Hematopoietic multipotent progenitor cell treated with erythropoietin and hydrocortisone succinate and interleukin-3 and kit ligand, for 17 days (in vitro differentiated cells): ENCODE data around the gene TMEM222.
"Not testable (repeated sequence)": the region's sequence is repeated elsewhere in the genome, so short reads cannot be mapped to it uniquely, and the experiment has no call there.

ENCODE experiments used
- DNase-seq: peaks from one replicate; pipeline ENCODE4 v3.0.0-alpha.2; 2015; ENCODE audit warnings: low spot score

The TMEM222 gene, protein sequence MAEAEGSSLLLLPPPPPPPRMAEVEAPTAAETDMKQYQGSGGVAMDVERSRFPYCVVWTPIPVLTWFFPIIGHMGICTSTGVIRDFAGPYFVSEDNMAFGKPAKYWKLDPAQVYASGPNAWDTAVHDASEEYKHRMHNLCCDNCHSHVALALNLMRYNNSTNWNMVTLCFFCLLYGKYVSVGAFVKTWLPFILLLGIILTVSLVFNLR

DNA sequence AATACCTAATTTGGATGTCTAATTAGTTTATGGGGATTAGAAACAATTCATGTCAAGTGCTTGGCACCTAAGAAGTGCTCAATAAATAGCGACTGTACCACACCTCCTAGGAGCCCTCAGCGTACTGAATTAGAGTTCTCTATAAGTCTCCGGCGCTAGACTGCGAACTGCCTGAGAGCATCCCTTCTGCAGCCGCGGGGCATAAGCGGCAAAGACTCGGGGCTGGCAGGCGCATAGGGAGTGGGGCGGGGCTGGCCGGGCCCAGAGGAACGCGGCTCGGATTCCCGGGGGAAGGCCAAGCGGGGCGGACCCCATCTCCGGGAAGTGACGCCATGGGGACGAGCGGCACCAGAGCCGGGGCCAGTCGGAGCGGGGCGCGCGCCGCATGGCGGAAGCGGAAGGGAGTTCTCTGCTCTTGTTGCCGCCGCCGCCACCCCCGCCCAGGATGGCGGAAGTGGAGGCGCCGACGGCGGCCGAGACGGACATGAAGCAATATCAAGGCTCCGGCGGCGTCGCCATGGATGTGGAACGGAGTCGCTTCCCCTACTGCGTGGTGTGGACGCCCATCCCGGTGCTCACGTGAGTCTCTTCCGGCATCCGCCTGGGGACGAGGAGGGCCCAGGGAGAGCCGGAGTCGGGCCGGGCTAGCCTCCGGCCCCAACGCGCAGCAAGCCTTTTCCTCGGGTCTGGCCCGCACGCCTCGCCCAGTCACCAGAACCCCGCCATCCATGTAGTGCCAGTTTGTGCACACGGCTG, at the start of gene TMEM222:
TMEM222 (plus strand) TSS at position 351 of the 756 bp plus-strand sequence; CDS start at position 386, 35 bp downstream.
- DNase-seq: peak; percentile 95

DNA sequence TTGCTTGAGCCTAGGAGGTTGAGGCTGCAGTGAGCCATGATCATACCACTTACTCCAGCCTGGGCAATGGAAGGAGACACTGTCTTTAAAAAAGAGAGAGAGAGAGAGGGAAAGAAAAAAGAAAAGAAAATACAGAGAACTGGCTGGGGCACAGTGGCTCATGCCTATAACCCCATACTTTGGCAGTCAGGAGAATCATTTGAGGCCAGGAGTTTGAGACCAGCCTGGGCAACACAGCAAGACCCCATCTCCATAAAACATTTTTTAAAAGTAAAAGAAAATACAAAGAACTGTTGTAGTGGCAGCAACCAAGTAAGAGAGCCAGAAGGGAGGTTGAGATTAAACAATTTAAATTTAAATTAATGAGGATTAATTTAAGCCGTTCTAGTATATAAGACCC, 47.8 kb upstream of the TMEM222 start:
- DNase-seq: no peak

DNA sequence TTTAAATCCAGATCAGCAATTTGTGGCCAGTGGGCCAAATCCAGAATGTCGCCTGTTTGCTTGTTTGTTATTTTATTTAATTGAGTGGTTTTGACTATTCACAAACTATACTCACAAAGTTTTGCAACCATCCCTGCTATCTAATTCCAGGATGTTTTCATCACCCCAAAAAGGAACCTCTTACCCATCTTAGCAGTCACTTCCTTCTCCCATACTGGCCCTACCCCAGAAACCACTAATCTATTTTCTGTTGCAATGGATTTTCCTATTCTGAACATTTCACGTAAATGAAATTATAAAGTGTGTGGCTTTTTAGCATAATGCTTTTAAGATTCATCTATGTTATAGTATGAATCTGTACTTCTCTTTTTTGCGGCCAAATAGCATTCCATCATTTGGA, 46.3 kb upstream of the TMEM222 start:
- DNase-seq: no peak

DNA sequence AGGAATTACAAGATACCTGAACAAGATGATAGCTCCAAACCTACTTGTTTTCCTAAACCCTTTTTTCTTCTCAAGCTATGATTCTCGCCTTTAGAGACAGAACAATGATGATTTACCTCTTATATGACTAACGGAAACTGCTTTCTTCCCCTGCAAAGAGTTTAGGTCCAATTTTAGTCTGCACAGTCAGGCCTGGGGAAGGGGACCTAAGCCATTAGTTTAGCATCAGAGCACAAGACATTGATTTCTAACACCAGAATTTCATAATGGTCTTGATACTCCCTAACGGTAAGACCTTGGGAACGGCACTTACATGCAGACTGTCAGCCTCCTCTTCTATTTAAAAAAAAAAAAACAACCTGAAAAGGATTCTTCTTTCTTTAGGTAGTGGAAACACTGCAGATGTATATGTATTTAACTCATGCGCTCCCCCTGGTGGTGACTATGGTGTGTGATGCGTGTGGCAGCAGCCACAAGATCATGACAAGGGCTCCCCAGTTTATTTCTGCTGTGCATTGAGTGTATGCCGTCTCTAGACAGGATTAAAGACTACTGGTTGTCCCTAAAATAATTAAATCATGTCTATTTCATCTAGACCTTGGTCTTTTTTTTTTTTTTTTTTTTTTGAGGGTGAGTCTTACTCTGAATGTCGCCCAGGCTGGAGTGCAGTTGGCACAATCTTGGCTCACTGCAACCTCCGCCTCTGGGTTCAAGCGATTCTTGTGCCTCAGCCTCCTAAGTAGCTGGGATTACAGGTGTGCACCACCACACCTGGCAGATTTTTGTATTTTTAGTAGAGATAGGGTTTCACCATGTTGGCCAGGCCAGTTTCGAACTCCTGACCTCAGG, 37.3 kb upstream of the TMEM222 start:
- DNase-seq: peak; percentile 90

DNA sequence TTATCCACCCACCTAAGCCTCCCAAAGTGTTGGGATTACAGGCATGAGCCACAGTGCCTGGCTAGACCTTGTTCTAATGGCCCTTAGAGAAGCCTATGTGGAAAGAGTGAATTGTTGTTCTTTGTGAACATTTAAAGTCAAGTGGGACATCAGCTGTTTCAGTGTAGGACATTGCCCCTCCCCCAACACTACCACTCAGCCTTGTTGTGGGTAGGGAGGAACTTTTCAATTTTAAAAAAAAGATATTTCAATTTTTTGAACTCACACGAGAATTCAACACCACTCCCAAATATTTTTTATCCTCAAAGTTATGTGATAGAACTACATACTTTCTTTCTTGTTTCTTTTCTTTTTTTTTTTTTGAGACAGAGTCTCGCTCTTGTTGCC, 36.7 kb upstream of the TMEM222 start:
- no peak for DNase-seq

DNA sequence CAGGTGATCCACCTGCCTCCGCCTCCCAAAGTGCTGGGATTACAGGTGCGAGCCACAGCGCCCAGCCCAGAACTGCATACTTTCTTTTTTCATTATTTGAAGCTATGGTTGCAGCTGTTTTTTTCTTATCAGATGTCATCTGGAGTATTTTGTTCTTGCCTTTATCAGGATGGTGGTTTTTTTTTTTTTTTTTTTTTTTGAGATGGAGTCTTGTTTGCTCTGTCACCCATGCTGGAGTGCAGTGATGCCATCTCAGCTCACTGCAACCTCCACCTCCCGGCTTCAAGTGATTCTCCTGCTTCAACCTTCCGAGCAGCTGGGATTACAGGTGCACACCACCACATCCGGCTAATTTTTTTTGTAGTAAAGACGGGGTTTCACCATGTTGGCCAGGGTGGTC, 36.1 kb upstream of the TMEM222 start:
- DNase-seq: not testable (repeated sequence)

DNA sequence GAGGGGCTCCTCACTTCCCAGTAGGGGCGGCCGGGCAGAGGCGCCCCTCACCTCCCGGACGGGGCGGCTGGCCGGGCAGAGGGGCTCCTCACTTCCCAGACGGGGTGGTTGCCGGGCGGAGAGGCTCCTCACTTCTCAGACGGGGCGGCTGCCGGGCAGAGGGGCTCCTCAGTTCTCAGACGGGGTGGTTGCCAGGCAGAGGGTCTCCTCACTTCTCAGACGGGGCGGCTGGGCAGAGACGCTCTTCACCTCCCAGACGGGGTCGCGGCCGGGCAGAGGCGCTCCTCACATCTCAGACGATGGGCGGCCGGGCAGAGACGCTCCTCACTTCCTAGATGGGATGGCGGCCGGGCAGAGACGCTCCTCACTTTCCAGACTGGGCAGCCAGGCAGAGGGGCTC, 32.8 kb upstream of the TMEM222 start:
- DNase-seq: not testable (repeated sequence)

DNA sequence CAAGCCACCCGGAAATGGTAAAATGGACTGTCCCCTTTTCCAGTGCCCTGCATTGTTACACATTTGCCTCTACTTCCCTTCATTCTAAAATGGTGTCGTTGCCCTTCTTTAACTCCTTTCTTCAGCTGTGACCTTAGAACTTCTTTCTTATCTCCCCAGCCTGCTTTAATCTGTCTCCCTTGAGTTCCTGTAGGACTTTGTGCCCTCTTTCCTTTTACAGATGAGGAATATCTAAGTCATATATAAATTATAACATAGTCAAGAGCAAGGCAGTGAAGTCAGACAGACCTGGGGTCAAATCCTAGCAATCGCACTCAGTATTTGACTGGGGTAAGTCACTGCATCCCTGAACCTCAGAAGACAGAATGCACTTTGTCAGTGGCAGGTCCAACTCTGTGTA, 31.4 kb upstream of the TMEM222 start:
- DNase-seq: no peak

DNA sequence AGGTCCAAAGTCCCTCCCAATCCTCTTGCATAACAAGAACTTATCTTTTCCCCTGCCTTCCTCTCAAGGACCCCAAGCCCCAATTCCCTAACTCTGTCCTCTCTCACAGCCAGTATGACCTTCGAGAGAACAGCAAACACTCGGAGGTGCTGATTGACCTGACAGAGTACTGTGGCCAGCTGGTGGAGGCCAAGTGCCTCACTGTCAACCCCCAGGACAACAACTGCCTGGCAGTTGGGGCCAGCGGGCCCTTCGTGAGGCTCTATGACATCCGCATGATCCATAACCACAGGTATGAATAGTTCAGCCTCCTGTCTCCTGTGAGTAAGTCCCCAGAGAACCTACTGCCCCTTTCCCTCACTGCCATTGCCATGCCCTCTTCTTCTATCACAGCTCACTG, 29.9 kb upstream of the TMEM222 start:
- DNase-seq: no peak

DNA sequence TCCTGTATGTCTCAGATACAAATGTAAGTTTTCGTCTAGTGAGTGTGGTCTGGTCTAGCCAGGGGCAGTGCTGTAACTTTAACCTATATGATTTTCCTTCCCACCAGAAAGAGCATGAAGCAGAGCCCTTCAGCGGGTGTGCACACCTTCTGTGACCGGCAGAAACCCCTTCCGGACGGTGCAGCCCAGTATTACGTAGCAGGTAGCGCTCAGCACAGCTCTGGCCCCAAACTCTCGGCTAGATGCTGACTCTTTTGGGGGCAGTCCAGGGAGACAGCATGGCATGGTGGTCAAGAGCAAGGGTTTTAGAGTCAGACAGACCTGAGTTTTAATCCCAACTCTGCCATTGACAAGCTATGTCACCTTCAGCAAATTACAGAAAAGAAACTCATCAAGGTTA, 28.0 kb upstream of the TMEM222 start:
- no peak for DNase-seq

DNA sequence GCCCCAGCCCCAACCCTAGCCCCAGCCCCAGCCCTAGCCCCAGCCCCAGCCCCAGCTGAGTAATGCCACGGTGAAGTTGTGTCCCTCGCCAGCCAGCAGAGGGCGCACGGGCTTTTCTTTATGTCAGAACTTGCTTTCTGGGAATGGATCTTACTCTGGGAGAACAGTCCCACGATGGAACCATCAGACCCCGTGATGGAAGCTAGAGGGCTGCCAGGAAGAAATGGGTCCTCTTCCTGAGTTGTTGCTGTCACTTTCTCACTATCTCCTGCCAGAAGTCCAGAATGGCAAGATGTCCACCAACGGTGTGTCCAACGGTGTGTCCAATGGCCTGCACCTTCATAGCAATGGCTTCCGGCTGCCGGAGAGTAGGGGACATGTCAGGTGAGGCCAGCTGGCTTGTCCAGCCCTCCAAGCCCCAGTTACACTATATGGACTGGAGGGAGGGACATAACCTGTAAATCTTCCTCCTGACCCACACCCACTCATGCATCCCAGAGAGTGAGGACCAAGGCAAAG, 25.1 kb upstream of the TMEM222 start:
- DNase-seq: peak; percentile 75

DNA sequence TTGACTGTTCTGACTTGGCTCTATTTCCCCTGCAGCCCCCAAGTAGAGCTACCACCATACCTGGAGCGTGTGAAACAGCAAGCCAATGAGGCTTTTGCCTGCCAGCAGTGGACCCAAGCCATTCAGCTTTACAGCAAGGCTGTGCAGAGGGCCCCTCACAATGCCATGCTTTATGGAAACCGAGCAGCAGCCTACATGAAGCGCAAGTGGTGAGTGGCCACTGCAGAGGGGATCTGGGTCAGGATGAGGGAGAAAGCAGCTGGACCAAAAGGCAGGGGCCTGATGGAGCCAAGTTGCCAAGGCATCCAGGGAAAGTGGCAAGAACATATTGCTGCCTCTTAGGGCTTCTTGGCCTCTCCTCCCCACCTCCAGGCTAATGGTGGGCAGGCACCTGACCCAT, 24.1 kb upstream of the TMEM222 start:
- no peak for DNase-seq

DNA sequence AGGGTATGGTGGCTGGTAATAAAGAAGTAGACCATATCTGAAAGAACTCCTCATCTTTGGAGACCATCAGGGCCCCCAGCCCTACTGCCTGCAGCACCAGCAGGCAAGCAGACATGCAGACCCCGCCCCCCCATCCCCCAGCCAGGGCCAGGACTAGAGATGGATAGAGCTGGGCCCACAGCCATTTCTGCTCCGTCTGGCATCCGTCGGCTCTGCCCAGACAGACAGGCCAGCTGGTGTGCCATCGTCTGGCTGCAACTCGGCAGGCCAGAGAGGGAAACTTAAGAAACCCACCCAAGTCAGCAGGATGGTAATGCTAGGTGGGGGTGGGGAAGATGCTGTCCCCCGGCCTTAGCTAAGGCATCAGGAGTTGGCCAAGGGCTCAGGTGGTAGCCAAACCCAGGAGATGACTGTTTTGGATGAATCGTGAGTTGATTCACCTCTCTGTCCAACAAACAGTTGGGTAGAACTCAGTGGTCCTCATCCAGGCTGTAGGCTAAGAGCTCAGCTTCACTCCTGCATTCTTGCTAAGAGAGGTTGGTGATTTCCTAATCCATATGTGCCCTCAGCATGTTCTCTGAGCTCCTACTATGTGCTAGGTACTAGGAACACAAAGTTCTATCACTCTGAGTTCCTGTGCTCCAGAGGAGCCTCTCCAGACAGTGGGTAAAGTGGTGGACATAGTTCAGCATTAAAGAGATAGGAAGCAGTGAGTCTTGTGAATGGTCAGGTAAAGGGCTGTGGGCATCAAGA, 23.2 kb upstream of the TMEM222 start:
- DNase-seq: no peak

DNA sequence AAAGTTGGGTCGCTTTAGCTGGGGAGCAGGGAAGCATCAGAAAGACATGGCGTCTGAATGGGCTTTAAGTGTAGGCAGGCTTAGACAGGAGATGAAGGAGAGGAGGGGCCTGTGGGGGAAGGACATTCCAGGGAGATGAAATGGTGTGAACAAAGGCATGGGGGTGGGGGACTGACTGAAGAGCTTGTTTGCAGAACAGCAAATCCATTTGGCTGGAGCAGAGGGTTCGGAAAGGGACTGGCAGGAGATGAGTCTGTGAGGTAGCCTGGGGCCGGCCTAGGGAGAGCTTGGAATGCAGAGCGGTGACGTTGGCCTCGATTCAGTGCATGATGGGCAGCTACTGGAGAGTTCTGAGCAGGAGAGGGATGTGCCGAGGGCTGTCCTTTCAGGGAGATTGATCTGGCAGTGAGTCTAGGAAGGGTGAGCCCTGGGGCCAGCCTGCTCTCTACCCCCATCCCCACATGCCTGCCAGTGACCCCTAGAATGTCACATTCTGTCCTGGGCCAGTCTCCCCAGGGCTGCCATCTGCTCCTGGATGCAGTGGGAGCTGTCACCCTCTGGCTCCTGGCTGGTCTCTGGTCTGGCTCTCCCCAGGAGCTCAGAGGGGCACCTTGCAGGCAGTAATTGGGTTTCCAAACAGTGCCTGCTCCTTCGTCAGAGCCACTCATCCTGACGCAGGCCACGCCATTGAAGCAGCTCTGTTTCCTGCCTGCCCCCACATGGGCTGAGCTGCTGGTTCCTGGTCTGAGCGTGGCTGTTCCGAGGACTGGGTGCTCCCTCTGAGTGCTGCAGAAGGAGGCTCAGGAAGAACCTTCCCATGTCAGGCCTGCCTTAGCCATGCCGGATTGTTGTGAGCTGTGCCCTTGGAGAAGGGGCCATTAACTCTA, 22.3 kb upstream of the TMEM222 start:
- no peak for DNase-seq

DNA sequence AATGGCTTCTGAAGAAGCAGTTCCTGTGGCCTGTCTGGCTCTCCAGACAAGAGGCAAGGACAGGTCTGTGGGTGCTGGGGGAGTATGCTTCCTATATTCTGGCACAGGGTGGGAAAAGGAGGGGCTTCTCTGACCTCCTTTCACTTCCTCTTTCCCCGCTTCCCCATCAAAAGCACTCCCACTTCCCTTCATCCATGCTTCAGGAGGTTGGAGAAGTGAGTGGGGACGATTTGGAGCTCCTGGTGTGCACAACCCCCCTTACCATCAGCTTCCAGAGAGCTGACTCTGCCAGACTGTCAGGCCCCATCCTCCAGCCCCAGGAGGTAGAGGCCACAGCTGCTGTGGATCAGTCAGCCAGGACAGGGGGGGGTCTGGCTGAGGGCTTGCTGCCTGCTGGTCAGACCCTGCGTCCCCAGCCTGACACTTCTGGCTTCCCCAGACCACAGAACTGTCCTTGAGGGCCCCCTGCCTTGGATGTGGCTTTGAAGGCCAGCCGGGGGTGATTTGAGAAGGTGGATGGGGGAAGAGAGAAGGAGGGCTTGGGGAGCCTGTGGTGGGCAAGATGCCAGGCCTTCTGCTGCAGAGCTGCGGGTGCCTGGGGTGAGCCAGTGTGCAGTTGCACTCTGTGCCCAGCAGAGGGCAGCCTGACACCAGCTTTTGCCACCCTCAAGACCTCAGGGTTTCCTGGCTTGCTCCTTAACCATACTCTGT, 21.5 kb upstream of the TMEM222 start:
- peak; percentile 90 for DNase-seq

DNA sequence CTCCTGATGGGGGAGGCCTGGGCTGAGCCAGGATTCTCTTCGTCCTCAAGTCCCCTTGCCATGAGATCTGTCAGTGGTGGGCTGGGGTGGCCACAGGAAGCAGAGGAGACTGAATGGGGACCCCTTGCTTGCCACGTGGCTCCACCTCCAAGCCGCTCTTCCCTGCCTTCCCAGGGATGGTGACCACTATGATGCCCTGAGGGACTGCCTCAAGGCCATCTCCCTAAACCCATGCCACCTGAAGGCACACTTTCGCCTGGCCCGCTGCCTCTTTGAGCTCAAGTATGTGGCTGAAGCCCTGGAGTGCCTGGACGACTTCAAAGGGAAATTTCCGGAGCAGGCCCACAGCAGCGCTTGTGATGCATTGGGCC, 20.9 kb upstream of the TMEM222 start:
- no peak for DNase-seq

DNA sequence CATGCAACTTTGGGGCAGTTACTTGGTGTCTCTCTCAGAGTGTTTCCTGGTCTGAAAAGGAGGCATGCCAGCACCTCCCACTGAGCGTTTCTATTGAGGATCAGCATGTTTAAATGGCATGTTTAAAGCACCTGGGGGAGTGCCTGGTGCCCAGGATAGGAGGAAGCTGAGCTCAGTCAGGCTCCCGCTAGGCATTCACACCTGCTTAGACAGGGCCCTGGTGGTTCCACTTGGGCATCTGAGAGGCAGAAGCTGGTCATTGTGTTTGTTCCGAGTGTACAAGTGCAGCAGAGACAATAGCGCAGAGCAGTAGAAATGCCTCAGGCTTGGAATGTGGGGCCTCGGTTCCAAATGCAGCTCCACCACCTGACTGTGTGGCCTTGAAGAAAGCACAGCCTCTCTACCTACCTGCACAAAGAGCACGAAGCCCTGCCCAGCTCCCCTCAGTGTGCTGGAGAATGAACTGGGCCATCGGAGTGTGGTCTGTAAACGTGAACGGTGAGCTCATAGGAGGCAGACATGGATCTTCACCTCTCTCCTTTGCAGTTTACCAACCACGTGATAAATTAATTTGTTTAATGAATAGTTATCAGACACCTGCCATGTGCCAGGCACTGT, 20.3 kb upstream of the TMEM222 start:
- DNase-seq: no peak

DNA sequence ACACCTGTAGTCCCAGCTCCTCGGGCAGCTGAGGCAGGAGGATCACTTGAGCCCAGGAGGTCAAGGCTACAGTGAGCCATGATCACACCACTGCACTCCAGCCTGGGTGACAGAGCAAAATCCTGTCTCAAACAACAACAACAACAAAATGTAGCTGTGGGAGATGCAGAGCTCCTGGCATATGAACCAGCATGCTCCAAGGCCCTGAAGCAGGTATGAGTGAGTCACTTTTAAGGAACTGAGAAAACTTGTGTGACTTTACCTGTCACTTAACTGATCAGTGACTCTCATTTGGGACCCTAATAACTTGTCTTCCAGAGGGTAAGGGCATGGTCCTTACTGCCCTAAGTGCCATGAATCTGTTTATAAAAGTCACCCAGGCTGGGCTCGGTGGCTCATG, 19.4 kb upstream of the TMEM222 start:
- DNase-seq: no peak

DNA sequence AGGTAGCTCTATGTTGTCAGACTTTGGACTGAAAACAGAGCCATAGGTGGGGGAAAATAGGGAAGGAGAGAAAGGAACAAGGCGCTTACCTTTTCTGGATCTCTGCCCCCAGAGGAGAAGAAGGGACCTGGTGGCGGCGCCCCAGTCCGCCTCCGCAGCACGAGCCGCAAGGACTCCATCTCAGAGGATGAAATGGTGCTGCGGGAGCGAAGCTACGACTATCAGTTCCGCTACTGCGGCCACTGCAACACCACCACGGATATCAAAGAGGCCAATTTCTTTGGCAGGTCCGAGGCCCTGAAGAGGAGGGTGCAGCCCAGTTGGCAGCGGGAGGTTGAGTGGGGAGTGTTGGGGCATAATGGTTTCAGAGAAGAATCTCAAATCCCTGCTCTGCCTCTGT, 18.5 kb upstream of the TMEM222 start:
- DNase-seq: no peak

DNA sequence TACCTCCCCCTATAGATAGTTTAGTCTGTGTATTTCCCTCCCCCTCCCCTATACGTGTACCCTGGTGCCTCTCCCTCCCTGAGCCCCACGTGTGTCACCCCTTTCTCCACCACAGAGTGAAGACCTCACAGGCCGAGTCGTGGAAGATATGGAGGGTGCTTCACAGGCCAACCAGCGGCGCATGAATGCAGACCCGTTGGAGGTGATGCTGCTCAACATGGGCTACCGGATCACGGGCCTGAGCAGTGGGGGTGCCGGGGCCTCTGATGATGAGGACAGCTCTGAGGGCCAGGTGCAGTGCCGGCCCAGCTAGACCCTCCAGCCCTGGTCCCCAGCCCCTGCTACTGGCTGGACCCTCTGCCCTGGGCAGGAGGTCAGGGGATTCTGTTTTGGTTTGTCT, 15.9 kb upstream of the TMEM222 start:
- no peak for DNase-seq
